NT2/D1 (cell line): ENCODE results near the gene TMEM8B.

Source experiments
- SUZ12 ChIP-seq: IDR thresholded peaks from 2 replicates; pipeline ENCODE4 v1.6.1; 2011; ENCODE audit not compliant: insufficient read length, insufficient read depth; ENCODE audit errors: extremely low read depth
- ZNF274 ChIP-seq: IDR thresholded peaks from 2 replicates; pipeline ENCODE4 v1.6.1; 2011; ENCODE audit warnings: mild to moderate bottlenecking, low read depth, low read length

- TF ChIP-seq SUZ12 (no peak), ZNF274 (no peak)
Measured at GRCh38 chr9:35905912-35906679, 77.1 kb downstream of the TMEM8B start, which contains the start of gene HRCT1.
